NCI-H82 treated with DMSO at 0.1 percent for 48 hours (cell line): ENCODE data around the gene PLCH1.

Experiments
- DNase-seq: peaks from one replicate; lab custom pipeline; 2025; ENCODE audit not compliant: unreplicated experiment; lab: John Stamatoyannopoulos, UW

Gene PLCH1, protein sequence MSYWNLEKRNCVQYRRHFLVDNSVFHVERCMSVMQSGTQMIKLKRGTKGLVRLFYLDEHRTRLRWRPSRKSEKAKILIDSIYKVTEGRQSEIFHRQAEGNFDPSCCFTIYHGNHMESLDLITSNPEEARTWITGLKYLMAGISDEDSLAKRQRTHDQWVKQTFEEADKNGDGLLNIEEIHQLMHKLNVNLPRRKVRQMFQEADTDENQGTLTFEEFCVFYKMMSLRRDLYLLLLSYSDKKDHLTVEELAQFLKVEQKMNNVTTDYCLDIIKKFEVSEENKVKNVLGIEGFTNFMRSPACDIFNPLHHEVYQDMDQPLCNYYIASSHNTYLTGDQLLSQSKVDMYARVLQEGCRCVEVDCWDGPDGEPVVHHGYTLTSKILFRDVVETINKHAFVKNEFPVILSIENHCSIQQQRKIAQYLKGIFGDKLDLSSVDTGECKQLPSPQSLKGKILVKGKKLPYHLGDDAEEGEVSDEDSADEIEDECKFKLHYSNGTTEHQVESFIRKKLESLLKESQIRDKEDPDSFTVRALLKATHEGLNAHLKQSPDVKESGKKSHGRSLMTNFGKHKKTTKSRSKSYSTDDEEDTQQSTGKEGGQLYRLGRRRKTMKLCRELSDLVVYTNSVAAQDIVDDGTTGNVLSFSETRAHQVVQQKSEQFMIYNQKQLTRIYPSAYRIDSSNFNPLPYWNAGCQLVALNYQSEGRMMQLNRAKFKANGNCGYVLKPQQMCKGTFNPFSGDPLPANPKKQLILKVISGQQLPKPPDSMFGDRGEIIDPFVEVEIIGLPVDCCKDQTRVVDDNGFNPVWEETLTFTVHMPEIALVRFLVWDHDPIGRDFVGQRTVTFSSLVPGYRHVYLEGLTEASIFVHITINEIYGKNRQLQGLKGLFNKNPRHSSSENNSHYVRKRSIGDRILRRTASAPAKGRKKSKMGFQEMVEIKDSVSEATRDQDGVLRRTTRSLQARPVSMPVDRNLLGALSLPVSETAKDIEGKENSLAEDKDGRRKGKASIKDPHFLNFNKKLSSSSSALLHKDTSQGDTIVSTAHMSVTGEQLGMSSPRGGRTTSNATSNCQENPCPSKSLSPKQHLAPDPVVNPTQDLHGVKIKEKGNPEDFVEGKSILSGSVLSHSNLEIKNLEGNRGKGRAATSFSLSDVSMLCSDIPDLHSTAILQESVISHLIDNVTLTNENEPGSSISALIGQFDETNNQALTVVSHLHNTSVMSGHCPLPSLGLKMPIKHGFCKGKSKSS (N-terminal part only)

DNA sequence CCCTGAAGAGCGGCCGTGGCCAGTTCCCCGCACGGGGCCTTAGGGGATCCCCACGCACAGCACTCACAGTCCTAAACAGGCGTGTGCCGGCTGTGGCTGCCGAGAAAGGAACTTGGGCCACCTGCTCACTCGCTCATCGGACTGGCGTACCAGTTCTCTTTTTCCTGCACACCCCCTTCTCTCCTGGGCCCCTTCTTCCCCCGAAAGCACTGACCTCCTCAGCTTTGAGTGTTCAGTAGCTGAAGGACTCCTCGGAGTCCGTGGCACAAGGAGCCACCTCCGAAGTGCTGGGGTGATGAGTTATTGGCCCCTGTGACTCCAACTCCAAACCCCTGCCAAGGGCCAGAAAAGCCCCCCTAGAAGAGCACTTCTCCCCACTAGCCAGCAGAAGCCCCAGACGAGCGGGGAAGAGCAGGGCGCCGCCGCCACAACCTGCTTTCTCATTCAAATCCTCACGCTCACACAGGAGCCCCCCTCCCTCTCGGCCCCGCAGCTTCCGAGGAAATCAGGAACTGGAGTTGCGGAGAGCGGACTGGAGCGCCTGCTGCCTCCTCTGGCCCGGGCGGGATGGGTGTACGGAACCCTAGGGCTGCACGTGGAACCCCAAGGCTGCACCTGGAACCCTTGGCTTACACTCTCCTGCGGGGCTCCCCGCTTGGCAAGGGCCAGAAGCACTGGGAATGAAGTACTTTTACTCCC, at the start of gene PLCH1:
TSS of gene PLCH1 (minus strand) at position 446 of the 699 bp plus-strand sequence. CDS start 40,847 bp downstream, outside the sequence.
- peak; percentile 61 for DNase-seq

DNA sequence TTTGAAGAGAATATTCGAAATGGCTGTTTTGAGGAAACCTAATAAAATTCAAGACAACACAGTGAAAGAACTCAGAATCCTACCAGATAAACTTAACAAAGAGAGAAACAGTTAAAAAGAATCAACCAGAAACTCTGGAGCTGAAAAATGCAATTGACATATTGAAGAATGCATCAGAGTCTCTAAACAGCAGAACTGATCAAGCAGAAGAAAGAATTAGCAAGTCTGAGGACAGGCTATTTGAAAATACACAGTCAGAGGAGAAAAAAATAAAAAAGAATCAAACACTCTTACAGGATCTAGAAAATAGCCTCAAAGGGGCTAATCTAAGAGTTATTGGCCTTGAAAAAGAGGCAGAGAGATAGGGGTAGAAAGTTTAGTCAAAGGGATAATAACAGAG, 47.7 kb upstream of the PLCH1 start:
- DNase-seq = no peak

DNA sequence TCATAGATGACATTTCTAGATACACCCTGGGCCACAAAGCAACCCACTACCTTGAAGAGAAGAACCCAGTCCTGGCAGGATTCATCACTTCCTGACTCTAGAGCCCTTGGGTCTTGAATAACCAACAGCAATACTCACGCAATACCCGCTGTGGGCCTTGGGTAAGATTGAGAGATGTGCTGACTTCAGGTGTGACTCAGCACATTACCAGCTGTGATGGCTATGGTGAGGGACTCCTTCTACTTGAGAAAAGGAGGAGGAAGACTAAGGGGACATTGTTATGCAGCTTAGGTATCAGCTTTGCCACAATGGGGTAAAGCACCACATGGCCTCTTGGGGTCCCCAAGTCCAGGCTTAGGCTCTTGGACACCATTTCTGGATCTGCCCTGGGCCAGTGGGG, 46.3 kb upstream of the PLCH1 start:
- no peak for DNase-seq

DNA sequence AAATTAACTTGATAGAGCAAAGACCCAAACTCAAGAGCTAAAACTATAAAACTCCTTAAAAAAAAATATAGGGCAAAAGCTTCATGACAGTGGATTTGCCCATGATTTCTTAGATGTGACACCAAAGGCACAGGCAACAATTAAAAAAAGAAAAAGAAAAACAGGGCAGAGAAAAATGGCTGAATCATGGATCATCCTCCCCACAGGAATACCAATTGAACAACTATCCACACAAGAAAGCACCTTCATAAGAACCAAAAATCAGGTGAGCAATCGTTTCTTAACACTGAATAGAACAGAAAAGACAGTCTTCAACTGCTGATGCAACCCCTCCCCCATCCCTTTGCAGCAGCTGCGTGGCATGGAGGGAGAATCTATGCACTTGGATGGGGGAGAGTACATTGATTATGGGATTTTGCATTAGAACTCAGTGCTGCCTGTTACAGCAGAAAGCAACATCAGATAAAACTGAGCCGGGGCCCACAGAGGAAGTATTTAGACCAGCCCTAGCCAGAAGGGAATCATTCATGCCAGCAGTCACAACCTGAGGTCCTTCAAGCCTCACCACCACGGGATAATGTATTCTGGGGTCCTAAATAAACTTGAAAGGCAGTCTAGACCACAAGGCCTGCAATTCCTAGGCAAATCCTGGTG, 45.5 kb upstream of the PLCH1 start:
- DNase-seq = no peak

DNA sequence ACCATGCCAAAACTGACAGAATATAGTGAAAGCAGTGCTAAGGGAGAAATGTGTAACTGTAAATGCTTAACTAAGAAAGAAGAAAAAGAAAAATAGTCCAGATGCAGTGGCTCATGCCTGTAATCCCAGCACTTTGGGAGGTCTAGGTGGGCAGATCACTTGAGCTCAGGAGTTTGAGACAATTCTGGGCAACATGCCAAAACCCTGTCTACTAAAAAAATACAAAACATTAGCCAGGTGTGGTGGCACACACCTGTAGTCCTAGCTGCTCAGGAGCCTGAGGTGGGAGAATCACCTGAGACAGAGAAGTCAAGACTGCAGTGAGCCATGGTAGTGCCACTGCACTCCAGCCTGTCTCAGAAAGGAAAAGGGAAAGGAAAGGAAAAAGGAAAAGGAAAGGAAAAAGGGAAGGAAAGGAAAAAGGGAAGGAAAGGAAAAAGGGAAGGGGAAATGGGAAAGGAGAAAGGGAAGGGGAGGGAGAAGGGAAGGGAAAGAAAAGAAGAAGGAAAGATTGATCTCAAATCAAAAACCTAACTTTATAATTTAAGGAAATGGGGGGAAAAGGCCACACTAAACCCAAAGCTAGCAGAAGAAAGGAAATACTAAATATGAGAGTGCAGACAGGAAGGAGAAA, 40.9 kb upstream of the PLCH1 start:
- DNase-seq = no peak

DNA sequence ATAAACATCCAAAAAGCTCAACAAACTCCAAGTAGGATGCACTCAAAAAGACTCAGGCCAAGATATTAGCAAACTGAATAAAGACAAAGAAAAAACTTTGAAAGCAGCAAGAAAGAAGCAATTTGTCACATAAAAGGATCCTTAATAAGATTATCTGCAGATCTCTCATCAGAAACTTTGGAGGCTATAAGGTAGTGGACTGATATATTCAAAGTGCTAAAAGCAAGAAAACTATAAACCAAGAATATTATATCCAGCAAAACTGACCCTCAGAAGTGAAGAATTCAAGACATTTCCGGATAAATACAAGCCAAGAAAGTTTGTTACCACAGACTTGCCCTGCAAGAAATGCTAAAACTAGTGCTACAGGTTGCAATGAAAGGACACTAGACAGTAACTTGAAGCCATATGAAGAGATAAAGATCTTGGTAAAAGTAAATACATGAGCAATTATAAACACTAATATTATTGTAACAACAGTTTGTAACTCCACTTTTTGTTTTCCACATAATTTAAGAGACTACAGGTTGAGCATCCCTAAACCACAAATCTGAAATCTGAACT, 37.6 kb upstream of the PLCH1 start:
- DNase-seq = no peak

DNA sequence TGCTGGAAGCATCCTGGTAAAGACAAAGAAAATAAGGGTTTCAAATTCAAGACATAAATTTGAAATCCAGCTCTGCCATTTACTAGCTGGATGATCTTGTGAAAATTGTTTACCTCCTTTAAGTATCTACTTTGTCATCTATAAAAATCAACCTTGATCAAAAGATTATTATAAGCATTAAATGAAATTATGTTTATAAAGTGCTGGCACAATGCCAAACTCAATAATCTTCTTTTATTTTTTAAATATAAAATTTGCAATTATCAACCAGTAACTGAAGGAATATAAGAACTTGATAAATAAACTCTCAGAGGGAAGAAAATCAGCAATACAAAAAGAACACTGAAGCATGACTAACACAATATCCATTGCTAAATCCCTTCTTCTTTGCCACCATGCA, 35.4 kb upstream of the PLCH1 start:
- no peak for DNase-seq

DNA sequence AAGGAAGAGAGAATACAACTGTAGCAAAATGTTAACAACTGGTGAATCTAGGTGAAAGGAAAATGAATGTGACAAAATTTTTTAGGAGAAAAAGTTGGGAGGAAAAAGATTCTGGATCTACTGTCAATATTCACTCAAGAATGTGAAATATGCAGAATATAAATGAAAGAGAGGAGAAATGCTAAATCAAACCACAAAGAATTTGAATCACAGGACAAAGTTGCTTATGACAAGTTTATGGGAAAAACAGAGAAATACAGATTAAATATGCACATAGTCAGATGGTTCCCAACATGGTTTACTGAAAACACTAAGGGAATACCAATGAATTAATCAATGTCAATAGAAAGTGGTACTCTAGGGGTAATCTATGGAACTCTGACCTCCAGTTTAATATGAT, 33.6 kb upstream of the PLCH1 start:
- no peak for DNase-seq

DNA sequence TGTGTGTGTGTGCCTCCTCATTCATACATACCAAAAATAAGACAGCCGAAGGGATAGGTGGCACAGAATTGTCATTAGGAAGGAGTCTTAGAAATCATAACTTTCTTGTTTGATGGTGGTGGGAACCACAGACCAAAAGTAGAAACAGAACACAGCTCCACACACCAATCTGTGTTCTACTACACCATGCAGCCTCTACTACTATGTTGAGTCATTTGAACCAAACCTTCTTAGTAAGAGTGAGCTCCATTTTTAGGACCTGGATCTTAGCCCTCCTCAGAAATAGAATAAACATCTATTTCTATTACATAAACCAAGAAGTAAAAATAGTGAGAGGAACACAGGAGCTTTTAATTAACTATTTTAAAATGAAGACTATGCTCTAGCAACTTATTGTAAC, 27.9 kb upstream of the PLCH1 start:
- no peak for DNase-seq

DNA sequence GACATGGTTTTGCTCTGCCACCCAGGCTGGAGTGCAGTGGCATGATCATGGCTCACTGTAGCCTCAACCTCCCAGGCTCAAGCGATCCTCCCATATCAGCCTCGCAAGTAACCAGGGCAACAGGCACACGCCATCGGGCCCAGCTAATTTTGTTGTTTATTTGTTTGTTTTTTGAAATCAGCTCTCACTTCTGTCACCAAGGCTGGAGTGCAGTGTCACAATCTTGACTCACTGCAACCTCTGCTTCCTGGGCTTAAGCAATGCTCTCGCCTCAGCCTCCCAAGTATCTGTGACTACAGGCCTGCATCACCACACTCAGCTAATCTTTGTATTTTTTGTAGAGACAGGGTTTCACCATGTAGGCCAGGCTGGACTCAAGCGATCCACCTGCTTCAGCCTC, 26.3 kb upstream of the PLCH1 start:
- no peak for DNase-seq

DNA sequence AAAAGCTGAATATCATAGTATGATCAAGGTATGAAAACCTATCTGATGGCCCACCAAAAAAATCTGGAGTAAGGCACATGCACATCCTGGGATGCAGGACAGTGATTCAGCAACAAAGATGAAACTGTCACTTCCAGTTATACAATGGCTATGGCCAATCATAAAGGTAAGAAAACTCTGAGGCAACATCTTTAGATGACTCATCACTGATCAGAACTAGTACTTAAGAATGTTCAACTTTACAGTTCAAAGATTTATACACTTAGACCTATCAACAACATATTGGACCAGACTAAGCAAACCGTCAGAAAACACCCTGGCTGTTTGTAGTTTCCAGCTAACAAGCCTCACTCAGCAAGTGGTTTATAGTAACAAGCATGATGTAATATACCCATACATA, 21.3 kb upstream of the PLCH1 start:
- no peak for DNase-seq

DNA sequence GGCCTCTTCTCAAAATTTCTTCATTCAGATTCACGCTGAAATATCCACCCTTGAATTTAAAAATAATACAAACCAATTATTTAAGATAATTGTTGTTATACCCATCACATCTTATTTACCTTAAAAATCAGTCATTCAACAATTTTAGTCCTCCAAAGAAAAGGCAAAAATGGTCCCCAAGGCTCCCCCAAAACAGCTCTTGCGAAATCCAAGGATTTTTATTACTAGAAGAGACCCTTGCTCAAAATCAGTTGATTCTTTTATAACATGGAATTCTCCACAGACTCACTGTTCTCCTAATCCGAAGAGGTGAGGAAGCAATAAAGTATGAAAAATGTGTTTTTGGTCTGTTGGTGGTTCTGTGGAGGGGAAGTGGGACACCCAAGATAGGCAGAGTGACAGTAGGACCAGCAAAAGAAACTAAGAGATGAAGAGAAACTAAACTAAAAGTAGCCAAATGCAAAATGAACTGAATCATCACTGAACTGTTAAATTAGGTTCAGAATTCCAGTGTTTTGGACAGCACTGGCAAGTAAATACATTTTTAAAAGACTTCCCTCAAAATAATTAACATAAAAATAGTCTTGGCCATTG, 19.1 kb upstream of the PLCH1 start:
- DNase-seq = no peak

DNA sequence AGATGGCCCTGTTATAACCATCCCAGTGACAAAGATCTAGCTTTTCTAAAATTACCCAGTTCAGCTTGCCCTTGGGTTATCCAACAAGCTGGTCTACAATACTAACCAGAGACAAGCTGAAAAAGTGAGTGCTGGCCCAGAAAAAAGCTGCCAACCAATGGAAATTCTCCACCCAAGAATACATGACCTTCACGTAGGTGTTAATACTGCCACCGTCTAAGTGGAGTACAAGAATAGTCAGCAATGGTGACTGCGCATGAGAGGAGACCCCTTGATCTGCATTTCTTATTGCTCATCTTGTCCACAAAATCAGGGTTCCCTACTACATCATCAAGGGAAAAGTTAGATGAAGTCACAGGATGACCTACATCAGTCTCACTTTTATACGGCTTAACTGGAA, 15.8 kb upstream of the PLCH1 start:
- DNase-seq = no peak

DNA sequence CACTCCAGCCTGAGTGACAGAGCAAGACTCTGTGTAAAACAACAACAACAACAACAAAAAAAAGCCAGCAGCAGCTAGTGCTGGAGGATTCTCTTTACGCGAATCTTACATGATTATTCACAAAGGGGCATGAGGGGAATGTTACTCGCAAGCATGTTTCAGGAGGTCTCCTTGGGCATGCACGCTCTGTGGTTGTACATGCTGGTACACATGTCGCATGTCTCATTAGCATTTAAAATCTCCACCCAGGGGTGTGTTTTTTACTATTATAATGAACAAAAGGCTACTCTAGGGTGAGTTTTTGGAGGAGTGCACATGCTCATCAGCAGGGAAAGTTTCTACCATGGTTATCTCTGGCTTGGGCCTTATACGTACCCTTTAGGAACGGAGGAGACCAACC, 12.7 kb upstream of the PLCH1 start:
- DNase-seq = no peak

DNA sequence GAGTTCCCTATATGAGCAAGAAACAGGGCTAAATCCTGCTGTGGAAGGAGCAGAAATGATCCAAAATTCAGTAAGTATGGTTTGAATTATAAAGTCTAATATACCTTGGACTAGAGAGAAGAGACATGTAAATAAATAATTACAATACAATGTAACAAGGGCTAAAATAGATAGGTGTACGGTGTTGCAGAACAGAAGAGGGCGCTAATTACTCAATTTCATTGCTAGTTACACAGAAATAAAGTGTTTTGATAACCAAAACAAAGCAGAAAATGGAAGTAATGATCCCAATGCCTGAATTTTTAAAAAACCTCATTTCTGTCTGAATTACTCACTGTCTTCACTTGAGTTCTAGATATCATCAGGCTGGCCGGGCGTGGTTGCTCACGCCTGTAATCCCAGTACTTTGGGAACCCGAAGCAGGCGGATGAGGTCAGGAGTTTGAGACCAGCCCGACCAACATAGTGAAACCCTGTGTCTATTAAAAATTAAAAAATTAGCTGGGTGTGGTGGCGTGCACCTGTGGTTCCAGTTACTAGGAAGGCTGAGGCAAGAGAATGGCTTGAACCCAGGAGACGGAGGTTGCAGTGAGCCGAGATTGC, 8.3 kb upstream of the PLCH1 start:
- peak; percentile 41 for DNase-seq

DNA sequence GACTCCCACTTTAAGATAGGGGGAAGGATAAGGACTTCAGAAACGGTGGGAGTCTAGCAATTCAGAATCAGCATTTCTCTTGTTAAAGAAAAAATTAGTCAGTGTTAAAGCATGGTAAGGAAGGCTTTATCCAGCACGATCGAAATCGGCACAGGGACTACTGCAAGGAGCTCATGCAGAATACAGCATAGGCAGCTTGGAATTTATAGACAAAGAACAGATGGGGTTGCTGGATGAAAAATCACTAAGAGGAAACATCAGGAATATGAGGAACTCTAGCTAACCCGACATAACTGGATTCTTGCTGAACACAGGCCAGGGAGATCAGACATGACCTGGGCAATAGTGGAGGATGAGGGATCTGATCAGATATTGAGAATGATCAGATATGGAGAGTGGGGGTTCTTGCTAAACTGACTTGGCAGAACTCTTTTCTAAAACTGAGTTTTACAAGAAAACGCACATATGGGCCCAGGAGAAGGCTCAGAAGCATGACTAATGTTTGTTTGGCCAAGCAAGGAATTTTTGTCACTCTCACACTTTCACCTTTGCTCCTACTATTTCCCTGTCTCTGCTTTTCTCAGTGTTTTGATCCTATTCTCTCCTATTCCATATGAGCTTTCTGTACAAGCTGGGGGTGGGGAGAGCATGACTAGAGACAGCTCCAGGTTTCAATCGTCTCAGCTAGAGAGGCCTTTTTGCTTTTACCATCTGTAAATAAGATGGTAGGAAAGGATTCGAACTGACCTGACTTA, 3.9 kb upstream of the PLCH1 start:
- DNase-seq = no peak

DNA sequence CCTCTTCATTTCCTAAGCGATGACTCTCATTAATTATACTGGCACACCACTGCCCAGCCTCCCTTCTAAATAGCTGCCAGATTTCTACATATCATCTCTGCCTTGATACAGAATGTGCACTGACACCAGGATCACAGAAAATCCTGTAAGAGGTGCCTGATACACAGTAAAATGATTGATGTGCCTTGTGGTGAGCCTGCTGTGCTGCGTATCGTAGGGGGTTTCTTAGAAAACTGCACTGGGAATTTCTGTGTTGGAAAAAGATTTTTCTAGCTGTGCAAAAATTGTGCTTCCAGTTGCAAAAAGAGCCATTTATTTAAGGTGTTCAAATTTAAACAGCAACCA, 3.0 kb upstream of the PLCH1 start:
- no peak for DNase-seq

DNA sequence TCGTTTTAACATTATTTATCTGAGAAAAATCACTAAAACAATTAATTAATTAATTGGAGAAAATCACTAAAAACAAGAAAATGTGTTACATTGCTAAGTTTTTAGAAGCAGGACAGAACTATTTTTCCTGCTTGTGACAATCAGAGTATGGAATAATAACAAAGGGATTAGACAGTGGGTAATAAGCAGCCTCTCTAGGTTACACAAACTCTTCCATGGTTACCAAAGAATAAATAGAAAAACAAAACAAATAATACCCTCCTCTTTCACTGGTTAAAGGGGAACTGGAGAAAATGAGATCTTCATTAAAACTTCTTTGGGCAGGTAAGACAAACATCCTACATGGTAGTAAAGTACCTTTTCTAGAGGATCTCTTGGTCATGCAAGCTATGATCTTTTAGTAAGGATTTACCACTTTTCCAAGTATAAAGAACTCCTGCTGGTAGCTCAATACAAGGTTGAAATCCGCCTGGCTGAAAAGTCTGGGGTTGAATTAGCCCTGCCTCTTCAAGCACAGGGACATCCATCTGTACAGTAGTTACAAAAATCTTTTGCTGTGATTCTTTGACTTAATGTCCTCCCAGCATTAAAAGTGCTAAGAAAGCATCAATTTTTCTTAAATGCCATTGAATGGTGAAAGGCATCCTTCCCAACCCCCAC, 2.5 kb upstream of the PLCH1 start:
- no peak for DNase-seq
